Measurements from ENCODE around the gene WDR5B. TPM values are rescaled to one million over a fixed set of nuclear protein-coding genes. Genes with fewer than 3 reads are reported as not detected.

WDR5B gene
- total RNA-seq, 1 experiment from 2014 or later = 4.4 TPM

- Mint-ChIP-seq H3K9me3 (ENCODE audit: unreplicated experiment) (no peaks in the 10 kb centered on the region), H3K4me1 (ENCODE audit: low read depth, unreplicated experiment) (peaks cover 28% of the 10 kb centered on the region), H3K36me3 (ENCODE audit: insufficient read depth, unreplicated experiment) (peaks cover 44% of the 10 kb centered on the region), H3K4me3 (ENCODE audit: unreplicated experiment) (peak overlapping the region; percentile 48), H3K27ac (ENCODE audit: unreplicated experiment) (peak overlapping the region; percentile 76), H3K27me3 (ENCODE audit: insufficient read depth, unreplicated experiment) (no peaks in the 10 kb centered on the region)
- POLR2A ChIA-PET = interaction anchor here (0.7 kb wide), 1 partner anchor 51 kb away, joined by 3 read pairs; no protein-coding TSS in a partner anchor
- no peaks in the 10 kb centered on the region for H3K27me3 ChIP-seq (replicated peaks; ENCODE audit: control insufficient read depth, insufficient read depth, low read length)
- H3K36me3 ChIP-seq (ENCODE audit: control insufficient read depth, insufficient read depth, low read length) = 0 out of 2 replicates have a peak, but pooled peaks cover 5% of the 10 kb centered on the region
- no peak for DNase-seq
- CTCF ChIA-PET = interaction anchor here (1.1 kb wide), 1 partner anchor 51 kb away, joined by 3 read pairs; the partner anchor contains the start of gene WDR5B
- H3K4me3 ChIP-seq (ENCODE audit: low read depth, low read length) = no peak overlapping the region
- TSS peak; percentile 13 for BruUV-seq (replicated peaks)
- no peak for TF ChIP-seq CTCF (IDR thresholded peaks at IDR 0.05; ENCODE audit: insufficient read depth in 1 of 2, low read depth in 1 of 2, low read length in 1 of 2, severe bottlenecking in 1 of 2, unreplicated experiment in 1 of 2)
- H3K9me3 ChIP-seq = no peaks in the 10 kb centered on the region
- peaks cover 49% of the 10 kb centered on the region for H3K4me1 ChIP-seq
- intact Hi-C loops (cut with micrococcal nuclease; ENCODE audit: unreplicated experiment) = loop anchor here (1.0 to 10.0 kb wide), 3 partner anchors 19 to 530 kb away; partner anchors contain the start of genes EAF2, FAM162A and IQCB1
Observed at GRCh38 chr3:122365073-122365472, 50.8 kb downstream of the WDR5B start.

- ChIA-PET CTCF (no interaction called here), POLR2A (no interaction called here)
- intact Hi-C loops (cut with micrococcal nuclease; ENCODE audit: unreplicated experiment) = loop anchor here (10.0 kb wide), 2 partner anchors 60 to 530 kb away; partner anchors contain the start of genes EAF2 and IQCB1
- no peak for TF ChIP-seq CTCF (IDR thresholded peaks at IDR 0.05; ENCODE audit: insufficient read depth in 1 of 2, low read depth in 1 of 2, low read length in 1 of 2, severe bottlenecking in 1 of 2, unreplicated experiment in 1 of 2)
- H3K4me3 ChIP-seq (ENCODE audit: low read depth, low read length) = no peak overlapping the region
- Mint-ChIP-seq H3K4me1 (ENCODE audit: low read depth, unreplicated experiment) (peaks cover 28% of the 10 kb centered on the region), H3K4me3 (ENCODE audit: unreplicated experiment) (no peak overlapping the region), H3K27ac (ENCODE audit: unreplicated experiment) (peak overlapping the region; percentile 76), H3K27me3 (ENCODE audit: insufficient read depth, unreplicated experiment) (no peaks in the 10 kb centered on the region), H3K36me3 (ENCODE audit: insufficient read depth, unreplicated experiment) (peaks cover 49% of the 10 kb centered on the region), H3K9me3 (ENCODE audit: unreplicated experiment) (no peaks in the 10 kb centered on the region)
- 0 out of 2 replicates have a peak, but pooled peaks cover 3% of the 10 kb centered on the region for H3K36me3 ChIP-seq (ENCODE audit: control insufficient read depth, insufficient read depth, low read length)
- H3K9me3 ChIP-seq = no peaks in the 10 kb centered on the region
- no peaks in the 10 kb centered on the region for H3K27me3 ChIP-seq (replicated peaks; ENCODE audit: control insufficient read depth, insufficient read depth, low read length)
- H3K4me1 ChIP-seq = peaks cover 49% of the 10 kb centered on the region
- no TSS peak for BruUV-seq (replicated peaks)
- DNase-seq = no peak
Observed at GRCh38 chr3:122364490-122364889, 51.4 kb downstream of the WDR5B start.

Other genes with a start within 250 kb of the WDR5B start
- gene CASR, start 232.4 kb downstream of the WDR5B start, total RNA-seq (2022) = not detected in 2 replicates
- gene CSTA, start 90.8 kb downstream of the WDR5B start, total RNA-seq (2022) = 1.0 and 1.1 TPM in 2 replicates
- 85.2 and 86.2 TPM in 2 replicates for gene MIX23, start 32.8 kb downstream of the WDR5B start, total RNA-seq (2022)
- gene FAM162A, start 31.9 kb downstream of the WDR5B start, total RNA-seq (2022) = 35.8 and 37.4 TPM in 2 replicates
- 82.0 and 84.6 TPM in 2 replicates for gene KPNA1, start 98.9 kb upstream of the WDR5B start, total RNA-seq (2022)
- gene PARP9, start 148.2 kb upstream of the WDR5B start, total RNA-seq (2022) = 15.8 and 16.1 TPM in 2 replicates
- gene DTX3L, start 148.3 kb upstream of the WDR5B start, total RNA-seq (2022) = 17.3 and 21.9 TPM in 2 replicates
- gene PARP15, start 161.6 kb upstream of the WDR5B start, total RNA-seq (2022) = 0.07 TPM in 1 of 2 replicates, not detected in the other